NCI-H526 (cell line): ENCODE data around the gene KCNQ4.
A peak's percentile ranks its signal among the peaks of the same experiment; 100 is the strongest.

Experiments used
- DNase-seq, 2 experiments: peaks; one replicate each; lab custom pipeline; 2025; lab: John Stamatoyannopoulos, UW

The KCNQ4 gene

GRCh38 chr1:40755067-40755466 lies 28.5 kb upstream of the KCNQ4 start:
- DNase-seq: no peak

- DNase-seq: no peak
Observed at GRCh38 chr1:40756523-40756922, 27.1 kb upstream of the KCNQ4 start.

DNA sequence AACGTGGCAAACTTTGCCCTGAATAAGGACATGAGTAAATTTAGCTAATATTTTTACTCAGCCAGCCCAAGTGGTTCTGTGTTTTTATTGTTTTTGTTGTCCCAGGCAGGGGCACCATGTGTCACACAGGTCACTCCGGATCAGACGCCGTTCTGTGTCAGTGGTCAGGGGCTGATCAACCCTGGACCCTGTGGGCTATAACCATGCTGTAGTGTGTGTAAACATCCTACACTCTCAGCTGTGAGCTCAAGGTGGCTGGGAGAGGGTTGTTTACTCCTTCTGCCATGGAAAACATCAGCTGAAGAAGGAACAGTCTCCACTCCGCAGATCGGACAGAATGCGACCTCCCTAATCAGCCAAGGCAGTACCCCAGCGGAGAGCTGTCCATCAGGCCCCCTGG lies 26.5 kb upstream of the KCNQ4 start:
- DNase-seq: no peak

- DNase-seq: no peak
Observed at GRCh38 chr1:40758004-40758403, 25.6 kb upstream of the KCNQ4 start.

GRCh38 chr1:40758578-40759343 lies 24.8 kb upstream of the KCNQ4 start:
- no peak for DNase-seq

- DNase-seq: no peak
Observed at GRCh38 chr1:40760984-40761383, 22.6 kb upstream of the KCNQ4 start.

GRCh38 chr1:40762144-40762923 lies 21.3 kb upstream of the KCNQ4 start:
- no peak for DNase-seq

DNA sequence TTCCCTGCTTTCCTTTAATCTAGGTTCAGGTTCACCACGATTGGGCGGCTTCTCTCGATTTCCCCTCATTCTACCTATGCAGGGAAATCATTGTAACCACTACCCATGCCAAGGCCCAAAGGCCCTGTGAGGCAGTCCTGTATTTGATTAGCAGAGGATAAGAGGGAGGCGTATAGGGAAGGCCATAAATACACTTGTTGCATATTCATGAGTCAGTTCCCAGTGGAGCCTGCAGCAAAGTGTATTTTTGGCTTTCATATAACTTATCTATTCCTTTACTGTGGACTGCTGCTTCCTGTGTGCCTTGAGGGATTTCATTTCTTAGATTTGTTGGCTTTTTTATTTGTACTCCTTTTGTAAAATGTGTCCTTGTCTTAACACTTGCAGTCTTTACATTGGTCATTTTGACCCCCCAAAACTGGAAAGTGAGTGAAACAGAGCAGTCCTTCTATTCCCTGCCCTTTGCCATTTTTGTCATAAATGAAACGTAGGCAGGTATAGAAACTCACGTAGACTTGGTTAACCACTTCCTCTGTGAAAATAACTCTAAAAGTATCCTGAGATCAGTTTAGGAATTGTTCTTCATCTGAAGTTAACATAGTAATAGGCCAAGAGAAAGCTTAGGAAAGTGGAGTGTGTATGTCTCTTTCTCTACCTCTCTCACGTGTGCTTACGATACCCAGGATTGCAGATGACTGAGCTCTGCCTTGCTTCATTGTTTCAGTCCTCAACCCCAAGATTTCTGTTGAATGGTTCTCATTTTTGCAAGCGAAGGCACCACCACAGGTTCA lies 19.6 kb upstream of the KCNQ4 start:
- peak in 1 of 2 experiments; percentile 10 for DNase-seq

GRCh38 chr1:40764981-40765380 lies 18.6 kb upstream of the KCNQ4 start:
- no peak for DNase-seq

- DNase-seq: no peak
Observed at GRCh38 chr1:40766017-40766416, 17.6 kb upstream of the KCNQ4 start.

GRCh38 chr1:40766560-40766959 lies 17.0 kb upstream of the KCNQ4 start:
- DNase-seq: no peak

- no peak for DNase-seq
Observed at GRCh38 chr1:40768146-40768990, 15.2 kb upstream of the KCNQ4 start.

GRCh38 chr1:40769815-40770214 lies 13.8 kb upstream of the KCNQ4 start:
- DNase-seq: no peak

- no peak for DNase-seq
Observed at GRCh38 chr1:40770296-40771070, 13.1 kb upstream of the KCNQ4 start.

DNA sequence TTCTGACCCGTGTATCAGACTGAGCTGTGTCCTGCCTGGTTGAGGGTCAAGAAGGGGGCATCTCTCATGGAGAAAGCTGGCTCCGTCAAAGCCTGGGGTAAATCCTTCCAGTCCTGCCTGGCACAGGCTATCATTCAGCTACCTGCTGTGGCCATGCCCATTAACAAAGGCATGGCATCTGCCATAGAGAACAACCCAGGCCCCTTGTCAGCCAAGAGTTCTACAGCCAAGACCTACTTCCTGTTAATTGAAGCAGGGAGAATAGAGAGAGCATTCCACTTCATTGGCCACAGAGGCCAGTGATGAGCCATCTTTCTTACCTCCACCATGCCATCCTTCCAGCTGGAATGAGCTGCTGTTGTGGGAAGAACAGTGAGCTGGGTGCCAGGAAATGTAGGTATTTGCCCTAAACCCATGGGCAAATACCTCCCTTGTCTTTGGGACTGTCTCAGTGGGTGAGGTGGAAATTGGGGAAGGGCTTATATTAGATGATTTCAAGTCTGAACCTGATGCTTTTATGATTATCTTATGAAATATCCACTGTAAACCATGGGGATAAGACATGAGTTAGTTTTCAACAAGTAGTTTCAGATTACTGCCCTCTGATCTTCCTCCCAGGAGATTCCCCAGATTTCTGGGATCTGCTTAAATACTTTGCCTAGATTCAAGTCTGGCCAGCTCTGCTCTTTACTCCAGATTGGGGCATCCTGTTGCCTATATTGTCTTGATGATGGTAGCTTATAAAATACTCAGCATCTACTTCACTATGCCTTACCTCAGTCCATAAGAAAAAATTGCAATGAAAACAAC lies 11.2 kb upstream of the KCNQ4 start:
- DNase-seq: no peak

- no peak for DNase-seq
Observed at GRCh38 chr1:40773748-40774265, 9.8 kb upstream of the KCNQ4 start.

- DNase-seq: peak in 1 of 2 experiments; percentile 86
Observed at GRCh38 chr1:40774266-40774998, 9.2 kb upstream of the KCNQ4 start.

GRCh38 chr1:40776236-40777072 lies 7.1 kb upstream of the KCNQ4 start:
- no peak for DNase-seq
